NCI-H510A (cell line): Measurements from ENCODE around the gene KMO.

ENCODE experiments used
- DNase-seq: peaks from one replicate; lab custom pipeline; 2025; lab: John Stamatoyannopoulos, UW

KMO gene

DNA sequence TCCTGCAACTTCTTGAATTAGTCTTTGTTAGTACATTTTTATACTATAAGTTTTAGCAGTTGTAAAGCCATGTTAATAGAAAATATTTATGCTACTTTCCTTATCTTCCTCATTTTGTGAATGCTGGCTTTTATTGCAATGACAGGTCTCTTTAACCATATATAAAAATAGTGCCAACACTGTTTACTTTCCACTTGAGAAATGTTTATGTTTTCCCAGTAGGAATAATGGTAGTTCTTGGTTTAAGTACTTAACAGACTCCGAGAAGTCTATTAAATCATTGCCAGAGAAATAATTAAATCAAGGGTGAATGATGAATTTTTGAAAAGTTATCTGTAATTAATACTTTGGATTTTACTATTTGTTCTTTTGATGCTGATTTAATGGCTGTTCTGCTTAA is 98.3 kb downstream of the KMO start:
- DNase-seq: no peak

DNA sequence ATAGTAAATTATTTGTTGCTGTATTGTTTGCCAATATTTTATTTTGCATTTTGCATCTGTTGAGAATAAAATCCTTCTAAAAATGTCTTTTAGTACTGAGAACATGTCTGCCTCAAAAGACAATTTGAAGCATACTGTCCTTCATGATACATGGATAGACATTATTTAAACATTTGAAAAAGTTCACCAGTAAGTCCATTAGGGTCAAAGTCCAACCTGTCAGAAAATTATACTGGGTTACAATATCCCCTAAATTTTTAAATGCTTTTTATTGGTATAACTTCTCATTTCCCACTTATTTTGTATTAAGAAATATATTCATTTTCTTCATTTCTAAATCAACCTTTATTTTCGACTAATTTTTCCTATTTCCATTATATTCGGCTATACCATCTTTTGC is 98.7 kb downstream of the KMO start:
- DNase-seq: no peak

DNA sequence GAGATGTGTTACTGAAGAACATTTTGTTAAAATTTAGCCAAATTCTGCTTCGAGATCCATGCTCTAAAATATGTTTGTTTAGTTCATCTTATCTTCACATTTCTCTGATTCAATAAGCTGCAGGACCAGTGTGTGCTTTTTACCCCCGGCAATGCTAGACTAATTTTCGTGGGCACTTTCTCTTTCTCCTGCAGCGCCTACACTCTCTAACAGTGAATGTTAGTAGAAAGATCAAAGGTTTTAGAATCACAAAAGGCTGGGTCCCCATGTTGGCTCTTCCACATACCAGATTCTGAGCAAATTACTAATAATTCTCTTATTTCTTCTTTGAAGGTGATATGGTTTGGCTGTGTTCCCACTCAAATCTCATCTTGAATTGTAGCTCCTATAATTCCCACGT is 99.5 kb downstream of the KMO start:
- no peak for DNase-seq

DNA sequence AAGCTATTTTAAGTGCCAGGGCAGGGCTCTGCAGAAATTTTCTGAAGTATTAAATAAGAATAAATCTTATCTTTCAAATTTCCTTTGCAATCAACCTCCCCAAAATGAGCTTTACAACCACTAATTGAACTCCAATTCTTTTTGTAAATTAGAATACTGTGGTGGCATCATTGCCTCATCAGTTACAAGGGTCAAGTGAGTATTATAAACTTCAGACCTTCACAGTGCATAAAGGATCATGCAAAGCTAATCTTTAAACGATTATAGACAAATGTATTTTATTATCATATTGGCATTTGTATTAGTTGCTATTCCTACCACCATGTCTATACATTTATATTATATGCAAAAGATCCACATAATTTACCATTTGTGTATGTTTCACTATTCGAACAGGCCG is 100.8 kb downstream of the KMO start:
- no peak for DNase-seq

DNA sequence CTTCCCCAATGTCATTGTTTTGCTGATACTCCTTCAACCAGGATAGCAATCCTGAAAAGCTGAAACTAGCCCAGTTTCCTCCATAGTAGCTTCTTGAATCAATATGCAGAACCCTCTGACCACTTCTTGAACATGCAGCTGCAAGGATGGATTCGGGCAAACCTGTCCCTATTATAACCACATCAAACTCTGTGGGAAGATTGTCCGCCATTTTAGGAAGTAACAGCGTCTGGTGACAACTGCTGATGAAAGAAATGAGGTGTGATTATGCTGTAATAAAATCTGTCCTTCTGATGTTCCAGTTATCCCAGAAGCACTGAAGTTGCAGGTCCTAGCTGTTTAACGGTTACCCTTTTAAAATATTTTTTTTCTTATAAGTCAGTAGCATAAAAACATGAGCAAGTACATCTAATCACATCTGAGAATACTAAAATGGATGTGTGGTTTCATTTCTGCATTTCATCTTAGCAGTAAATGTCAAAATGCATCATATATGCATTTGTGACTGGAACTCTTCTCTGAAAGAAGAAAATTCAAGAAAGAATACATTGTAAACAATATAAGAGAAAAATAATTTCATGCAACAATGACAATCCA is 103.5 kb downstream of the KMO start:
- no peak for DNase-seq

DNA sequence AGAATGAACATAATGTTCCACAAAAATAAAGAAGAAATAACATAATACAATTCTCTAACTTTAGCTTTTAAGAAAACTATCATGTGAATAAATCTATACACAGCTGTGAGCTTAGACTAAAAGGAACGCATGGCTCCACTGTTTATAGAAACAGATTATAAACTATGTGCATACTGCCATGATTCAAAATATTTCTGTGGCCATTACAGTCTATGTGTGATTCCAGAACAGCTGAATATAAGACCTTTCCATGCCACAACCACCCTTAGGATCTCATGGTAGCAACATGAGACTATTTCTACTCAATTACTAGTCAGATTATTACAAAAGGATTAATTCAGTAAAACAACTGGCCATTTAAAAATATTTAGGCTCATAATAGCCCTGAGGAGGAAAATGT is 104.1 kb downstream of the KMO start:
- no peak for DNase-seq

DNA sequence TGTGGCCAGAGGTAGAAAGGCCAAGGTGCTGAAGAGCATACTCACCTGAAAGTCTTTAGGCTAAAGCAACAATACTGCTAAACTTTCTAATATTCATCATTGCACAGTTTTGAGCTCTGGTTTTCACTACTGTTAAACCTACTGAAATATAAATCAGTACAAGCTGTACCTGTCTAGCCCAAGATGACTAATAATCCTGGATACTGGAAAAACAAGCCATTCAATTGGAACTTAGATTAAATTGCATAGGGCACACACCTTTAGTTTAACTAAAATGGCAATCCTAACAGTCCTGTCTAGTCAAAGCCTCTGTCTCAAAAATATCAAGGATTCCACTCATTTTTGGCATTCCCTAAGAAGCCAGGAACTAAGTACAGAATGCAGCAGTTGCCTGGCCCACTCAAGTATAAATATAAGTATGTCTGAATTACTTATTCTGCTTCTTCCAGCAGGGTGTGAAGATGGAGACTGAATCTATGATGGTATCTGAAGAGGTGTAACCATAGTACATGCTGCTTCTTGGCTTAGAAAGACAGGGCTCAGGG is 104.9 kb downstream of the KMO start:
- no peak for DNase-seq

DNA sequence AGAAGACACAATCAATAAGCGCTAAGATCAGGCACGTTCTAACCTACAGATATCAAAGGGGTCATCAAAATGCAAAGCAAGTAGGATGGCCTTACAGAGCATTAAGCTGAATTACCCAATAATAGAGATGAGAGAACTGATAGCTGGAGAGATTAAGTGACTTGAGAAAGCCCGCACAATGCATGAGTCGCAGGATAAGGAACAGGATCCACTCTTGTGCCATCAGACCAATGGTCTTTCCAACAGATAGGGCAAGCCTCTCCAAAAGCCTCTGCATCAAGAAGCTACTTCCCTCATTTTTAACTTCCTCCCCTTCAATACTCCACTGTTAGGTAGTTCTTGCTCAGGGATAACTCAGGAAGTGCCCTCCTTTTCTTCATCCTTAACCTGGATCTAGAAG is 105.4 kb downstream of the KMO start:
- DNase-seq: no peak

DNA sequence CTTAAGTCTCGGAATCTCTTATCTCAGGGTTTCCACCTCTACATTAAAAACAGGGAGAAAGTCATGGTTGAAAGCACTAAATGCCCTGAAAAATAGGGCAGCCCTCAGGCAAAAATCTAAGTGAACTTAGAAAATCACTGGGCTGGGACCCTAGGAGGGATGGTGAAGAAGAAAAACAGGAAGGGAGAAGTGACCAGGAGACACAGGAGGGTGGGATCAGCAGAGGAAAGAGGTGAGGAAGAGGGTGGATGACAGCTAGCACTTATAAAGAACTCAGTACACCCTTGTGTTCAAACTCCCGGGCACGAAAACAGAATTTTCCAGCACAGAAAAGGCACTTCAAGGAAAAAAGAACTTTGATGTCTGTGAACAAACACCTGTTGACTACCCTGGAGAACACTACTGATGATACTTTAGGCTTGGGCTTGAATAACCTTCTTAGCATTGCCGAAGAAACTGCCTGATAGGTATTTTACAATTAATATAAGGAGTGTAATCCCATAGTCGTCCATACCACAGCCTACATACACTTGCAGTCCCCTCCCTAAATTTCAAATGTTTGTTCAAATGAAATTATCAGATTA is 106.0 kb downstream of the KMO start:
- no peak for DNase-seq

DNA sequence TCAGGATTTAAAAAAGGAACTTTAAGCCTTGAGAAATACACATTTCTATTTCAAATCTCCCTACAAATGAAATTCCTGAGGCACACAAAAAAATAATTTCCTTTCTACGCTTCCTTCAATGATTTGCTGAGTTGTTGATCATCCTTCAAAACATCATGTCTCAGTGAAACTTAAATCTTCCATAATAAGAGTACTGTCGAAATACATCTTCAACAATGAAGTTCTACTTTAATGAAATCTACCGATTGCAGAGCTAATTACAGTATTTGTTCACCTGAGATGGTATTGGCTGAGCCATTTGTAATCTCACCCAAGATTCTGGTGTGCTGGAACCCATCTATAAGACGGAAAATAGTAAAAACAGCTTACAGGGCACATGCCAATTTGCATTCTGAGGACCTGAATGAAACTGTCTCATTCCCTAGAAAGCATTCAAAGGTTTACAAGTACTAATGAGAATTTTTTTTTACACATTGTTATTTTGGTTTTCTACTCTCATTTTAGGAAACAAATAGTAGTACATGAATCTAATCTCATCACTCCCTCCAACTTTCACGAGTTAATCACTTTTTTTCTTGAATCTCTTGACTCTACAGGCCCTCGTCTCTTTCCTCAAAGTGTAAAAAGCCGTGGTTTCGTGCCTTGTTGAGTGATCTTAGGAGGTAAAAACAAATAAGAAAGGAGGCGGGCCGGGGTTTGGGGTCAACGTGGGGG is 106.9 kb downstream of the KMO start:
- DNase-seq: no peak

DNA sequence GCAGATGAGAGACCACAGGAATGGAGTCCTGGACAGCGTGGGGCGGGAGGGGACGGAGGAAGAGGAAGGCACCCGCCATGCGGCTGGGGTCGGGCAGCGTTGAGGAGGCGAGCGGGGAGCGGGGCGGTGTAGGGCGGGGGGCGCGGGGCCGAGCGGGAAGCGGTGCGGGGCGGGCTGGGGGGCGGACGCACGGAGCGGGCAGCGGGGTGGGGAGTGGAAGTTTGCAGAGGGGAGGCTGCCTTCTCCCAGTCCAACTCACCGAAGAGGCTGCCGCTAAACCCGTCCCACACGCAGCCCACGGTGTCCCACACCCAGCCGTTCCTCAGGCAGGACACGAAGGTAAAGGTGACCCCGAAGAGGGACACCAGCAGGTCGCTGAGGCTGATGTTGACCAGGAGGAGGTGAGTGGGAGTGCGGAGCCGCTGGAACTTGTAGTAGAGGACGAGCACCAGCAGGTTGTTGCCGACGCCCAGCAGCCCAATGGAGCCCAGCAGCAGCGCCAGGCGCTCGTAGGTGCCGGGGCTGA is 107.5 kb downstream of the KMO start:
- DNase-seq: no peak

DNA sequence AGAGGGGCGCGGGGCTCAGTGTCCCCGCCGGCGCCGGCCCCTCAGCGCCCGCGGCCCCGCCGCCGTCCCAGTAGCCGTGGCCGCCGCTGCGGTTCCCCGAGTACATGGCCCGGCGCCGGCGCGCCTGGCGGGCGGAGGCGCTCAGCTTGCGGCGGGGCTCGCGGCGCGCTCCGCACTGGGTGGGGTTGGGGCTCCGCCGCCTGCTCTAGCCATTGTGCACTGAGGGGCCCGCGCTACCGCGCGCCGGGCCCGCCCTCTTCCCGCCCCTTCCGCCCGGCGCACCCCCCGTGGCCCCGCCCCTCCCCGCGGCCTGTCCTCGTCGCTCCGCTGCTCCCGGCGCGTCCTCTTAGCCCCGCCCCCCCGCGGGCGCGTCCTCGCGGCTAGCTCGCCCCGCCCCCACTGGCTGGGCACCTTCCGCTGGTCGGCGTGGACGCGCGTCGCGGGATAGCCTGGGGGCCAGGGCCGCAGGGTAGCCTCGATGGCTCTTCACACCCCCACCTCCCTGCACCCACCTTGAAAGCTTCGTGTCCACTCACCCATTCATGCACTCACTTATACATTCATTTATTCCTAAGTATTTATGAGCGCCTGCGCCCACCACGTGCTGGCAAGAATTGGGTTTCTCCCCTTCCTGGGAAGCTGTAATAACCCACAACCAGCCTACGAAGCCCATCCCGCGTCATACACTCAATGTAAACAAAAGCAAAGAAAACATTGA is 108.1 kb downstream of the KMO start, which contains the start of the genes CHML and OPN3:
Gene CHML (minus strand): TSS at position 221 of the 718 bp plus-strand sequence. CDS start 4,603 bp downstream, outside the sequence.
Gene OPN3 (minus strand): TSS at position 221 of the 718 bp plus-strand sequence. CDS start 115 bp downstream, at position 106.
- peak; percentile 86 for DNase-seq

DNA sequence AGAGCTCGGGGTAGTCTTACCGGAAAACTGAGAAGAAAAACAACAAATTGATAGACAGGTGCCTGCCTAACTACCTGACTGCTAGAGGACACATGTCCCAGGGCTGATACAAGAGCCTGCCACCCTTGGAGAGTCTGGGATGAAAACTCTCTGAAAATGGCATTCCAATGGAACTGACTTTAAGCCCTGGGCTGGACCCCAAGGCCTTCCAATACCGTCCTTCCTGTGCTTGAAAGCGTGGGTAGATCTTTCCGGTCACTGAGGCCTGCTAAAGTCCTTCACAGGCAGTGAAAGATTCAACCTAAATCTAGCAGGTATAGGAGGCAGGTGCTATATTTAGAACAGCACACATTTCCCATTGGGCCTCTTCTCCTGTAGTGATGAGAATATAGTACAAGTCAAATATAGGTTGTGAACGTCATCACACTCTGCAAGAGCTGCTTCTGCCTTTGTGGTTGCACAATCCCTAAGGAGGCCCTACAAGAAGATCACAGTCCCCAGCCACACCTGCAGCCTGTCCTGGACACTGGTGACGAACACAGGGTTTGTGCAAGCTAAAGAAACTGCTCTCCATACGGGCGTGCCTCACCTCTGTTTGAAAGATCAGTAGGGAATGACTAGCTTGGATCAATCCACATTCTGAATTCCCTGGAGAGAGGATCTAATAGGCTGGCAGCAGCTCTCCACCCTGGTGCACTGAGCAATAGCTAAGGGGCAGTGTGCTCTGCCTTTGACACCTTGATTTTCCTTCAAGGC is 108.9 kb downstream of the KMO start:
- DNase-seq: no peak

DNA sequence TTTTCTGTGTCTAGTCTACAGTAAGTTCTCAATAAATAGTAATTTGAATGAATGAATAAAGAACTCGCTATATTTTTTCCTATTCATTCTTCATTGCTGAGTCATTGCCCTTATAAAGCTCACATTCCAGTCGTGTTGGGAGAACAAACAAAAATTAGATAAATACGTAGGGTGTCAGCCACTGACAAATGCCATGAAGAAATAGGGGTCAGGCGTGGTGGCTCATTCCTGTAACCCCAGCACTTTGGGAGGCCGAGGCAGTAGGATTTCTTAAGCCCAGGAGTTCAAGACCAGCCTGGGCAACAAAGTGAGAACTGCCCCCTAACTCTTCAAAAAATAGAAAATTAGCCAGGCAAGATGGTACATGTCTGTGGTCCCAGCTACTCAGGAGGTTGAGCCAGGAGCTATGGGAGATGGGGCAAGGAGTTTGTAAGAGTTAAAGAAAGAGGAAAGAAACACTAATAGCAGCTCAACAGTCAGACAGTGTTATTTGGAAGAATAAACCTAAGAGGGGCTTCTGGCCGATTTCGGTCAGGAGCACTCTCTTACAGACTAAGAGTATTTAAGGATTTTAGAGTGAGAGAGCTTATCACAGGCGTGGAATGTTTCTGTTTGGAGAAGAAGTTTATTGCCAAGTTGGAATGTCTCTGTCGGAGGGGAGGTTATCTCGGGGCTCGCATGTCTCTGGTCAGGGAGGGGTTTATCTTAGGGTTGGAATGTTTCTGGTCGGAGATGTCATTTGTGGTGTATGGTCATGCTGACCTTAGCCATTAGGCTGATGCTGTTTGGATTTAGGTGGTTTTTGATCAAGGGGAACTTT is 109.8 kb downstream of the KMO start:
- no peak for DNase-seq

DNA sequence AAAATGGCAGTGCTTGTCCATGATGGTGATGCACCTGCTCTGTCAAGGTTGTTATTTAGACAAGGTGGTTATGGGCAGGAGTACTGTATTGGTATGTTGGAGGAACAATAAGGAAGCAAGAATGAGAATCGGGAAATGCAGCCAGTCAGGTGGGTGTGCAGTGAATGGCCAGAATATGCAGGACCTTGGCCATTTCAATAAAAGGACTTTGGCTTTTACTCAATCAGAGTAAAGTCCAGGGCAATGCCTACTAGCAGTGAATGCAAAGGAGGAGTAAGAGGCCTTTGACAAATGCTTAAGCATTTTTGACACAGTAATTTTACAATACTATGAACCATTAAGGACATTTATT is 110.4 kb downstream of the KMO start:
- no peak for DNase-seq

DNA sequence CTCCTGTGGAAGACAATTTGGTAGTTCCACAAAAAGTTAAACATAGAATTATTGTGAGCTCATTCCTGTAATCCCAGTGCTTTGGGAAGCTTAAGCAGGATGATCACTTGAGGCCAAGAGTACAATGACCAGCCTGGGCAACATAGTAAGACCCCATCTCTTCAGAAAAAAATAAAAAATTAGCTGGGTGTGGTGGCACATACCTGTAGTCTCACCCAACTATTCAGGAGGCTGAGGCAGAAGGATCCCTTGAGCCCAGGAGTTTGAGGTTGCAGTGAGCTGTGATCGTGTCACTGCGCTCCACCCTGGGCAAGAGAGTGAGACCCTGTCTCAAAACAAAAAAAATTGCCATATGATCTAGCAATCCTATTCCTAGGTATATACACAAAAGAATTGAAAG is 112.1 kb downstream of the KMO start:
- DNase-seq: no peak

DNA sequence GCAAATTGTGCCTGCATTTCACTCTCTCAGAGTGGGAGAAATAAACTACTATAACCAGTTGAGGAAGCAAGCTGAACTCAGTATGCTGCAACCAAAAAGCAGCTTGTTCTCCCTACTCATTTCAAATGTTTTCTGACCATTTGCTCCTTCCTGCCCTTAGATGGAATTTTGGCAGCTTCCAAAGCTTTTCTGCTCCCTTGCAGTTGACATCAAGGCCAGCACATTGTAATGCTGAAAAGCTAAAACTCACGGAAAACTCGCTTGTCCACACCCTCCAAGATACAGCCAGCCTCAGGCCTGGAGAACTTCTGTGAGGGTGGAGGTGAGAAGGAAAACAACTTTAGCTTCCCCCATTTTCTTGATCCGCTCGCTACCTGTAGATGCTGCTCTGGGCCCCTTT is 113.0 kb downstream of the KMO start:
- no peak for DNase-seq
